Activated naive CD4-positive, alpha-beta T cell treated with Interleukin-2 at 50 U/mL for 16 hours (primary cell): ENCODE results near the gene PKP4.

Experiments used
- DNase-seq: peaks from one replicate; pipeline ENCODE4 v3.0.0-alpha.2; 2020

Gene PKP4

DNA sequence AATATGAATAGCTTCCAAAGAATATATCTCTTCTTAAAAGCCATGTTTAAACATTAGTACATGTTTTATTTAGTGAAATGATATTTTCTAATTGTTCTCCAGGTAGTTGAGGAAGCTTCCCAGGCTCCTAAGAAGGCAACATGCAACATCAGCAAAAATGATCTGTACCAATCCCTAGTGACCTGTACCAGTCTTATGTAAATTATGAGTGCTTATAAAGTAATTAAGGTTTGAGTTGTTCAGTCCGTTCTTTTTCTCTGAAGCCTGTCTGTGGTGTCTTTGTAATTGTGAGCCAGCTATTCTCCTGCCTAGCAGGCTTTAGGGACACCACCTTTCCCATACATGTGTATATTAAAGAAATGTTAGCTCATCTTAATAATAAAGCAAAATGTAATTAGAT, 98.2 kb downstream of the PKP4 start:
- no peak for DNase-seq

DNA sequence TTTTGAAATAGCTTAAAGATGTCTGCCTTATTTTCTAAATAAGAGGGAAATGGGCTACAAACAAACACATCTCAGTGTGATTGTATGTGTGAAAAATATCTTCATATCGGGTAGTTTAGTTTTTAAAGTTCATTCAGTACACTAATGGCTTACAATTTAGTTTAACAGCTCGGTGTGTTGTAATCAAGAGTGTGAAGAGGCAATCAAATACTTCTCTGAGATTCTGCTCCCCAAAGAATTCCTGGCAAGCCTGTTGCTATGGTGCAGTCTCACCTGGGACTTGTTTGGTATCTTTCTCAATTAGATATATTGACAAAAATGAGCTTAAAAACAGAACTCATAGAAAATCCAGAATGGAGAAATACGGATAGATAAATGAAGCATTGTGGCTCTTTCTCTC, 99.4 kb downstream of the PKP4 start:
- DNase-seq: no peak

DNA sequence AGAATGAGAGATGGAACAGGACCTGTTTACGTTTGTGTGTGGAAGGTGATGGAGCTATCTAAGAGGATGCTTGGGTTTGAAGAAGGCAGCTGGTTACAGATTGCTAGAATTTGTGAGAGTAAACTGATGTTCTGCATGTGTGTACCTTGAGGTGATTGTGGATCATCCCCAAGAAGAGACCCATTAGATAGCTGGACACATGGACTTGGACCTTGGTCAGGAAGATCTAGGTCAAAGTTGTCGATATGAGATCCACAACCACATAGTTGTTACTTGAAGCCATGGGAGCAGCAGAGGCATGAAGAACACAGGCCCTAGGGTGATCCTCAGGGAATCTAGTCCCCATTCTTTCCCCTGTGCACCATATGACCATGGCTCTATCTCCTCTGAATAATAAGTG, 101.0 kb downstream of the PKP4 start:
- no peak for DNase-seq

DNA sequence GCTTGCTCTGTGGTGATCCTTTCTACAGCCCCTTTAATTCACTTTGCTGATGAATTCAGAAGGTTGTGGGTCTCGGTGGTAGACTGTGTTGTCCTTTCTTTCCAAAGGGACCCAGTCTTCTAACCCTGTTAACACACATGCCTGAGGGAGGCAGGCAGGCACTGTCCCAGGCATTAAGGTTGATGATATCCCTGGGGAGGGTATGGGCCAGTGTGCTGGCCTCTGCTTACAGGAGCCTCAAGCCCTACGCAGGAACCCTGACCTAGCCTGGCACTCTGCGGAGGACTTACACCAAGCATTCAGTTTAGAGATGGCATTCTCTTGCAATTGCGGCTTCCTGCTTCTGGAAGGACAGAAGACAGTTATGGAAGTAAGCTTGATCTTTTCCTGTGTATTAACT, 102.5 kb downstream of the PKP4 start:
- no peak for DNase-seq

DNA sequence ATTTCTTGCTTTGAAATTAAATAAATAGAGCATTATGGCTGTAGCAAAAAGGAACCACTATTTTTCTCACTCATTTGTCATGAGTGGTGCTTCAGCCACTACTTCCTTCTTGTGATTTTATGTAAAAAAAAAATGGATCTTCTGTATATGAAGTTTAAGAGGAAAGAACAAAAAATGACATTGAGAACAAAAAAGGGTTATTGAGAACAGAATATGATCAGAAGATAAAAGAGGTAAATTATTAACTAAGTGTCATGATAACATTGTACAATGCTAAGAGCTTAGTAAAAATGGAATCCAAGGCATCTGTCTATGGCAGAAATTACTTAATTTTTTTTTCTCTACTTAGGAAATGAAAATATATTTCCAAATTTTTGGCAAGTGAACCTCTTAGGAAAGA, 103.5 kb downstream of the PKP4 start:
- no peak for DNase-seq

DNA sequence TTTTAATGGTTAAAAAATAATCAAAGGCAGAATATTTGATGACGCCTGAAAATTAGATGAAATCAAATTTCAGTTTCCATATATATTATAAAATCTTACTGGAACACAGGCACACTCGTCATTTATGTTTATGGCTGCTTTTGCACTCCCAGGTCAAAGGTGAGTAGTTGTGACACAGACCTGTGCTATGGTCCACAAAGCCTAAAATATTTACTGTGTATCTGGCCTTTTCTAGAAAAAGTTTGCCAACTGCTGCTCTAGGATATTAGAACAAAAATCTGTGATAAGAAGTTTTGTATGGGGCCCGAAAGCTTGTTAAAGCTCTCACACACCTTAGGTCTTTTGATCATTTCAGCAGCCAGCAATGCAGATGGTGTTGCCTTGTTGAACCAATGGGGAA, 104.3 kb downstream of the PKP4 start:
- no peak for DNase-seq

DNA sequence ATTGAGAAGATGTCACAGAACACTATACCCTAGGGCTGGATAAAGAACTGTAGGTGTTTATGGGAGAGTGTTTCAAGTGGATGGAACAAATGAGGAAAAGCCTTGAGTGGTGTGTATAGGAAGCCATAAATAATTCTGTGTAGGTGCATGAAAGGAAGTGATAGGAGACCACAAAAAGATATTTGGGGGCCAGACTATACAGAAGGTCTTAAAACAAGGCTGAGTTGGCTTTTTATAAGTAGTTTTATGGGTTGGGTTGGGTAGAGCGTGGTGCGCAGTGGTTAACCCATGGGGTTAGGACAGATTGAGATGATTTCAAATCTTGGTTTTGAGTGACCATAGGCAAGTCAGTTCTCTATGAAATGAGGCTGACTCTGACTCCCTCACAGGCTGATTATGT, 110.5 kb downstream of the PKP4 start:
- DNase-seq: no peak

DNA sequence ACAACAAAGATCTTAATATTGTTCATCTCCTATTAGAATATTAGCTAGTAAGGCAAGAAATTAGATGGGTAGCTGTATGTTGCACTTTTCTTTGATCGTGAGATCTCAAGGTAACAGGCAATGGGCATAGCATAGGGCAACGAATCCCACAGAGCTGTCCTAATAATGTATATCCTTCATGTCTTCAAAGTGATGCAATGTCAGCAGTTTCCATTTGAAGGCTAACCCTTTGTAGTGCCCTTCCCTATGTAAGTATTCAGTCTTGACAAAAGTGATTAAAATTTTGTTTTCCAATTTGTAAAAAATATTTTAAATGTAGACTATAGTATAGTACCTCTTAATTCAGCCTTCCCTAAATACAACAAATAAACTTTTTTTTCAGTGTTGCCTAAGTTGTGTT, 112.5 kb downstream of the PKP4 start:
- DNase-seq: no peak

DNA sequence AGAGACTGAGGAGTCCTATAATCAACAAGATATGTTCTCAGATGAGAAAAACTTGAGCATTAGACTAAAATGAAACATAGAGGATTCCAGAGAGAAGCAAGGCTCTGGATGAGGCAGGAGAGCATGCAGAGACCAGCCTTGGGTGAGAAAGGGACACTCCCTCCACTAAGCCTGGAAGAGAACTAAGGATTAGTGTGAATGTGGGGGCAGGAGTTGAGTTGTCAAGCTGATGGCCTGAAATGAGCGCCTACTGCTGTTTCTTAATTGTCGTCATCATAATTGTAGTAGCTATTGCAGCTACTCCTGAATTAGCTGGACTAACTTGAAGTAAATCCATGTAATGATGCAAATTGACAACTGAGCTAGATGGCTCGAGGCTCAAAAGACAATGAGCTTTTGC, 114.1 kb downstream of the PKP4 start:
- no peak for DNase-seq

DNA sequence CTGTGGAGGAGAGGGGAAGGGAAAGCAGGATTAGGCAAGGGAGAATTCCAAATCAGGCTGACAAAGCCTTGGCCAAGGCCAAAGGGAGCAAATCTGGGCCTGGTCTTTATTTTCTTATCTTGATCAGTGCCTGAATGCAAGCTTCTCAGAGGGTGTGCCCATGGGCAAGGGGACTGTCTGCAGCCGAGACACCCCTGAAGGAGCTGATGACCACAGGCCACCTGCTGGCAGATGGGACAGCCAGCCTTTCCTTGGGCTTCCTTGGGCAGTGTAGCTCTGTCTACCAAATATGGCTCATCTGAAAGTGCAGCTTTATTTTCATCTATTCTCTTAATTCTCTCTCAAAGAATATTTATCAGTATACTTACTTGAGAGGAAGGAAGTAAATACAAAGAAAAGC, 117.0 kb downstream of the PKP4 start:
- DNase-seq: no peak

DNA sequence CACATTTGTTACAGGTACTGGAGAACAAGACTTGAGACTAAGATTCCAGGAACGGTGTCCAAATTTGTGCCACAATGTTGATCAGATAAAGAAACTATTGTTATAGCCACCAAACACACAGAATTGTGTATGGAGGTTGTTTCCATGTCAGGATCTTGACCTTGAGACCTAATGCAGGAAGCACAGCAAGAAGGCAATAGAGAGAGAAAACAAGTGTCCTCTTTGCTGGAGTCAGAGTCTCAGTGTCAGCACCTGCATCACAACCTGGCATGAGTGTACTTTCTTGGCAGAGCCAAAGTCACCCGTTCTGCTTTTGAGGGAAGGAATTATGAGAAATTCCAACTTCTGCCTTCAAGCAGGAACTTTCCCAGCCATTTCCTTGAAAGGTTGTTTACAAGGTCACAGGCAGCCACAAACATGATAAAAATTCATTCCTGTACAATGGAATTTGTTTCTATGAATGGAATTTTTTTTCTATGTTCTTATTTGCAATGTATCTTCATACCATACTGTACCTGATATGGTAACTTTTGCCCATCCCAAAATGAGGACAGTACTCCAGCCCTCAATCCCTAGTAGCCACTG, 118.4 kb downstream of the PKP4 start:
- DNase-seq: no peak

DNA sequence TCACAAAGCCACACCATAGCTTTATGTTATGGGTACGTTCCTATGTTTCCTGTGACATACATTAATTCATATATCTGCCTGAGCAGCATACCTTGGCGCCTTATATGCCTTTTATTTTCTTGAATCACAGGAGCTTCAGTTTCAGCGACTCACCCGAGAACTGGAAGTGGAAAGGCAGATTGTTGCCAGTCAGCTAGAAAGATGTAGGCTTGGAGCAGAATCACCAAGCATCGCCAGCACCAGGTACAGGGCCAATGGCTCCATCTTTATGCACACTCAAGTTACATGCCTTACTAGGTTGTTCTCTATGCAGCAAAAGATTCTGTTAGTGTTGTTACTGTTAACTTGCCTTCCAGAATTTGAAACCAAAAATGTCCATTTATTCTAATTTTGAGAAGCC, 120.4 kb downstream of the PKP4 start:
- DNase-seq: no peak

DNA sequence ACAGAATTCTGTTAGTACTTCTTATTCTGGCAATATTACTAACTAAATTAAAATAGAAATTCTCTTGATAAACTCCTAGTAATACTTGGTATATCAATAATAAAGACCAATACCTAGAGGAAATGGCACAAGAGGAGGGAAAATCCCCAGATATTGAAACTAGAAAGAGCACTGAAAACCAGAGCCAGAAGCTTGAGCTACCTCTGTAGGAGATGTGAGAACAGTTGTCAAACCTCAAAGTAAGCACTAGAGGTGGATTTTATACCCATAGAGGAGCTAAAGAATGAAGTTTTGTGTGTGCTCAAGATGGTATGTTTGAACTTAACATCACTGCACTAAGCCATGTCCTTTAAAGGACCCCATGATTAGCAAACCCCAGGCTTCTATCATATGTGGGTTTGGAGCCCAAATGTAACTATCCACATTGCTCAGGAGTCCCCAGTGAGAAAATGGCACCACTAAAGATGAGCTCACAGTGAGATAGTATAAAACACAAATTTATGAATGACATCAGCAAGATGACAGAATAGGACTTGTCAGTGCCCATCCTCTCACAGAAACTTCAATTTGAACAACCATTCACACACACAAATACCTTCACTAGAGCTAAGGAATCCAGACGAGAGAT, 122.1 kb downstream of the PKP4 start:
- no peak for DNase-seq

DNA sequence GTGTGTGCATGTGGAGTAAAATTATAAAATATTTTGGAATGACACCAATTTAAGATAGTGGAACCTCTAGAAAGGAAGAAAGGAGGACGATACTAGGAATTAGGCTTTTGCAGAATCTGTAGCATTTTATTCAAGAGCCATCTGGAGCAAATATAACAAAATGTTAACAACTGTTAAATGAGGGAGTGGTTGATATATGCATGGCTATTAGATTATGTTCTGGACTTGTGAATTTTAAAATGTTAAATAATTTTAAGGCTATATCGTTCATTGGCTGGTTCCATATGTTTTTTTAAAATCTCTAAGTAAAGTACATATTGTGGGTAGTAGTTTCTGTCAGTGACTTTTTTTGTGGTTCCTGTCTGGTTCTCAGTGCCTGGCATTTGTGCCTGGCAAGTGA, 123.2 kb downstream of the PKP4 start:
- DNase-seq: no peak

DNA sequence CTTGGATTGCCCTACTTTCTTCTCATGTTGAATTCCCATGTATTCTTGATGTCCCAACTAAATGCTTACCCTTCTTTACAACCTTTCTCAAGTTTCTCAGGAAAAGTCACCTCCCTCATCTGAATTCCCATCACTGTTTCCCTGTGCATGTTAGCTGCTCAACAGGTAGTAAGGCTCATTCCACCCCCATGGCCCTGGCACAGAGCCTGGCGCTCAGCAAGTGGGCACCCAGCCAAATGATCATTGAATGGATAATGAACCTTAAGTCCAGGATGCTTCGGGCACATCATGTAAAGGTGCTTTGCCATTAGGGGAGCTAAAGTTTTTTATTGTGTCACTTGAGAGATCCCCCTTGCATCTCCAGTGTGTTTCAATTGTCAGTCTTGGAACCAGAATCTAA, 124.0 kb downstream of the PKP4 start:
- no peak for DNase-seq

DNA sequence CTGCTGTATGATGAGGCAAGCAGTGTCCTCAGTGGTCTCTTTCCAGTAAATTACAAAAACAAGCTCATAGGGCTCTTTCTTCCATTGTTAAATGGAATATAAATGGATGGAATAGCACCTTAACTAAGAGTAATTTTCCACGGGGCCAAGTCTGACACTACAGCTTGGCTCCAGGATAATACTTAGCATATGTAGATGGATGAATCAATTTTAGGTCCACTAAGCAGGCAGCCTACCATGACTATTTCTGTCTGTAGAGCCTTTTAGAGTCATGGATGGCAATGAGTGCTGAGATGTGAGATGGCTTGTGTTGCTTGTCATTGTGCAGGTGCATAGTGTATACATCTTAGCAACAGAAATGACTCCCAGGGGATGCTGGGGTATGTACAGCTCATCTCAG, 125.9 kb downstream of the PKP4 start:
- DNase-seq: no peak

DNA sequence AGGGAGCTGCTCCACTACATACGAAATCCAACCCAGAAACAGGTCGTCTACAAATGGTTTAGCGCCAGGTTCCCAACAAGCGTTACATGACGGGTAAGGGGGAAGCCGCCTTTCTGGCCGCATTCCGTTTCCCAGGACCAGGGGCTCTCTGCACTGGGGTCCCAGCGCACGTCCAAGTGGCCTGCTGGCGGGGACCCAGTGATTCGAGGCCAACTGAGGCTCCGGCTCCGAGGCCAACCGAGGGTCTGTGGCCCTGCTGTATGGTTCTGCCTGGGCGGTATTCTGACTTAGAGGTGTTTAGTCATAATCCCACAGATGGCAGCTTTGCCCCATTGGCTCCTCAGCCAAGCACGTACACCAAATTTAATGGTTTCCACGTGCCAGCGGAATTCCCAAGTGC, 127.2 kb downstream of the PKP4 start:
- DNase-seq: no peak

DNA sequence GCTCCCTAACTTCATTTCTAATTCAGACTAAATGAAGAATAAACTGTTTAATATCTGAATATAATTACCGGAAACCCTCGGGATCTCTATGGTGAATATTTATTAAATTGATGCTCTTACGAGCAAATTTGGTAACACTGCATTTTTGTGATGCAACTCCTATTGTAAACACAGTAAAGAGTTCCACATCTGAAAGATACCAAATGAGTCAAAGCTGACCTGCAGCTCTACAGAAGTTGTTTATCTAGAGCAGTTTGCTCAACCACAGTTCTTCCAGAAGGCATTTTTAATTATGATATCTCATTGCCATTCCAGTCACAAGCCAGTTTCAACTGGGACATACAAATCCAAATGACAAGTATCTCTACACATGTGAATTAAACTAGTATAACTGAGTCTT, 129.7 kb downstream of the PKP4 start:
- DNase-seq: no peak

DNA sequence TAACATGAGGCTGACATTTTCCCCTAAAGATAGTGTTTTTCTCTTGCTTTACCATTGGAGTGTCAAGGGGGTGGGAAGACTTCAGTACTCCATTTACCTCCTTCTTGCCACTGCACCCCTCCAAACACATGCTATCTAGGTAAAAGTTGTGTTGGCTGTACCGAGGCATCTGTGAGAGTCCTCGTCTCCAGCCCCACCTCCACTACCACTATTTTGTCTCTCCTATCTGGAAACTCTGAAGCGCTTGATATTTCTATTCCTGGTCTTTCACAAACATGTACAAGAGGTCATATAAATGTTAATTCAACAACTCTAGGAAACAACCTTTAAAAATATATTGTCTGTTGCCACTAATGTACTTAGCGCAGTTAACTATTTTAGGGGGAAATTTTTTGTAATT, 132.6 kb downstream of the PKP4 start:
- no peak for DNase-seq

DNA sequence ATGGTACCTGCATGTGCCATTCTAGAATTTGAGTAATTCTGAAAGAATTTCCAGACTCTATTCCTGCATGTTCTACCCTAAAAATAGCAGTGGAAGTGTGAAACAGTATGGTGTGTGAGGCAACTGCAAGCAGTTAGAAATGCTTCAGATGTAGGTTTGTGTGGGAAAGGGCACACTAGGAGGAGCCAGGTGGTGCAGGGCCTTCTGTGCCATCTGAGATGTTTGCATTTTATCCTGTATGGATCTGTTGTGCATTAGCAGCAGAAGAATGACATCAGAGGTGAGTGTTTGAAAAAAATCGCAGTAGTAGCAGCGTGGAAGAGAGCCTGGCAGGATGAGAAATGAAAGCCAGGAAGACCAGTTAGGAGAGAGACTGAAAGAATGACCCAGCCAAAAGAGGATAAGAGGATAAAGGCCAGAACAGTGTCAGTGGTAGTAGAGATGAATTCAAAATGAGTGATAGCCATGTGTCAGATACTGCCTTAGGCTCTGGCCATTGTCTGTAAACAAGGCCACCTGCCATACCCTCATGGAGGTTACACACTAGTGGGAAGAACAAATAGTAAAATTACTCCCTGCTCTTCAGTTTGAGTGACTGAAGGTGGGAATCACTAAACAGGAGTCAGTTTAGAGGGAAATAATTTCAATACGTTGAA, 142.2 kb downstream of the PKP4 start:
- DNase-seq: no peak

DNA sequence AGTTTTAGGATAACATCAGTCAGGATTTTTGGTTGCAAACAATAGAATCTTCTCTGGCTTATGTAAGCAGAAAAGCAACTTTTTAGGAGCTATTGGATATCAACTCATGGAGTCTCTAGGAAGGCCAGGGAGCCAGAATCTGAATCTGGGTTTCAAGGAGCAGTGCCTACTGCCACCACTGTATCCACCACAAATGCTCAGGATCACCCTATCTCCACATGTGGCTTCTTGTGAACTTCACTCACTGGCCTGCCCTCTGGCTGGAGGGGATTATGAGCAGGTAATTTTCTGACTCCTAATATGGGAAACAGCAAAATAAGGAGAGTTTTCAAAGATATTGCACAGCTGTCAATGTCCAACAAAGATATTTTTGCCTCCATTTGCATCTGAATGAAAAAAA, 142.9 kb downstream of the PKP4 start:
- DNase-seq: no peak

DNA sequence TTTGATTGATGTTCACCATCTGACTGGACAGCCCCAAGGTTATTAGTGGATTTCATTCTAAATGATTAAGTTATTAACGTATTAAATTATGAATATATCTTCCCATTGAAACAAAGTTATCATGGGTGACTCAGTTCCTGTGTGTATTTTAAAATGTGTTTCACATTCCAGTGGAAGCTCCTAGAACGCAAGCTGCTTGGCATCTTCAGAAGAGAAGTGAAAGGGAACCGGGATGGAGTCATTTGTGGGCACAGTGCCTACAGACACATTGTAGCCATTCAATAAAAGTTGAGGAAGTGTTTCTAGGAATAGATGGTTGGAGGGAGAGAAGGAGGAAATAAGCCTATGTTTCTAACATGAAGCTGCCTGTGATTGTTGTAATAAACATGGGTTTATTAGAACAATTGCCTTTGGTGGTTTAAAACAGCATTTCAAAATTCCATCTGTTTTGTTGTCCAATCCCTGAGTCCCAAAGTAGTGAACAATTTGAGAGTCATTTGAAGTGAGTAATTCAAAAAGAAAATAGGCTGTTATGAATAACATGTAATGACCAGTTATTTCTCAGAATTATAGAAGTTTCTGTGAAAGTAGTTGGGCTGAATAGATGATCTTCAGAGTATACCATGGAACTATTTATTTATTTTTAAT, 143.5 kb downstream of the PKP4 start:
- no peak for DNase-seq

DNA sequence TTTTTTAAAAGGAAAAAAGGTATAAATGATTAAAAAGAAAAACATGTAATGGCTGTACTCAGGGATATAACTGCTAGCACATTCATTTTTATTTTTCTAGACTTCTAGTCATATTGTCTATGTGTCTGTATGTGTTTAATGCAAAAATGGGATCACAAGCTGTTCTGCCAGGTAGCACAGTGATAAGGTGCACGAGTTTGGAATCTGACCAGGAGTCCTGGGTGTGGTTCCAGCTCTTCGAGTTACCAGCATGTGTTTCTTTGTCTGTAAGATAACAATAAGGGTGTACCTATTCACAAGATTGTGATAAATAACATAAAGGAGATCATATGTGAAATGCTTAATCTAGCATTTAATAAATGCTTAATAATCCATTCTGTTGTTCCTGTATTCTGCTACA, 145.3 kb downstream of the PKP4 start:
- no peak for DNase-seq

DNA sequence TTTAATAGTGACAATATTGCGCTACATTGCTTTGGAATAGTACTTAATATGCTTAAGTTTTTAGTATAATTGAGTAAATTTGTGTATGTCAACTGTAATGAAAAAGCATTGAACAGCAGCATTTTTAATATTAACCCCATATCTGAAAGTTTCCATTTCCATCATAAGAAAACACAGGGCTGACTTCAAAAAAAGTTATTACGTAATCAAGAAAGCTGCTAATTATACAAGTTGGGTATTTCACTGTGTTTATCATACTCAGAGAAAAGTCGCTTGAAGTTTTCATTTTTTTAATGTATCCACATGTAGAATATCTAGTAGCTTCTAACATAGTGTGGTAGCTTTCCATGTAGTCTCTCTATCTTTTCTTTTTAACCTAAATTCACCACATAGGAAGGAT, 146.5 kb downstream of the PKP4 start:
- no peak for DNase-seq

DNA sequence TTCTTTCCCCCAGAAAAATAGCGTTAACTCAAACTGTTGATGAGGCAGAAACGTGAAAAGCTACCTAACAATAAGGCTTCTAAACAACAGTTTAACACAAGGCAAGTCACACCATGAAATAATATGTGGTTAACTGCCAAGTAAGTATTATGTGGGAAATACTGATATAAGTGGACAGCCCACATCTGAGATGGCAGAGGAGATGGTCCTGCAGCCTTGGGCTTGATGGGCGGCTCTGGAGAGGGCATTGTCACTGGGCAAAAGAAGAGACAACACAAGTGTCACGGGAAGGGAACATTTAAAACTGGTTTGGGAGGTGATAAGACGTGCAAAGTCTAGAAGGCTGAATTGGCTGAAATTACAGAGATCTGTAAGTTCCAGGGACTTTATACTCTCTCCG, 147.2 kb downstream of the PKP4 start:
- no peak for DNase-seq
